Measurements from ENCODE around the gene FOXC1. TPM values are rescaled to one million over a fixed set of nuclear protein-coding genes. Genes with fewer than 3 reads are reported as not detected.

Gene FOXC1
- total and polyA plus RNA-seq, 9 of the 15 experiments (the other 6 are each of a cell fraction or from before 2014, with no cell fraction given), result not detected

- H3K9me1 ChIP-seq (ENCODE audit: control insufficient read depth, insufficient read depth, low read length), result no peaks in the 10 kb centered on the region
- peaks cover 0 to 22% of the 10 kb centered on the region in 2 experiments; a peak in 2 of 5 replicates for H3K4me1 ChIP-seq (replicated peaks in 1 of 2; ENCODE audit: control insufficient read depth in 2 of 2, insufficient read depth in 2 of 2, low read length in 2 of 2)
- H3K4me3 ChIP-seq, result no peak overlapping the region
- H3K9ac ChIP-seq (ENCODE audit: insufficient read depth in 1 of 2, low read depth in 2 of 2, low read length in 2 of 2), result no peak overlapping the region
- H3K4me2 ChIP-seq (ENCODE audit: insufficient read depth, low read length), result no peak overlapping the region
- in situ Hi-C loops (cut with MboI) (no loop called here), intact Hi-C loops (cut with micrococcal nuclease) (no loop called here)
- H2AFZ ChIP-seq (ENCODE audit: low read depth, low read length), result no peak overlapping the region
- DNase-seq (ENCODE audit: extremely low read depth in 1 of 4, low spot score in 3 of 4) (no peak), FAIRE-seq (no peak), ATAC-seq (no peak)
- ChIA-PET CTCF (ENCODE audit: low intra/inter-chr PET ratio) (no interaction called here), POLR2A (interaction anchor here (0.6 to 0.9 kb wide), 2 partner anchors 9 to 11 kb away, joined by 3 to 5 read pairs; no protein-coding TSS in a partner anchor)
- H3K9me3 ChIP-seq (replicated peaks; ENCODE audit: control insufficient read depth, insufficient read depth, low read depth, low read length), result no peaks in the 10 kb centered on the region
- no peaks in the 10 kb centered on the region for H3K79me2 ChIP-seq (ENCODE audit: control insufficient read depth, insufficient read depth, low read length)
- peaks cover 27 to 64% of the 10 kb centered on the region in 2 experiments; a peak in 3 of 5 replicates for H3K27me3 ChIP-seq (ENCODE audit: control insufficient read depth in 2 of 2, insufficient read depth in 2 of 2, low read length in 2 of 2)
- no peaks in the 10 kb centered on the region for H3K36me3 ChIP-seq (ENCODE audit: control insufficient read depth, insufficient read depth, low read length)
- no TSS peak for BruUV-seq (replicated peaks)
- no peak for TF ChIP-seq ZNF224 (CRISPR knock-in tag; IDR thresholded peaks at IDR 0.05)
- TF ChIP-seq, protein P1, sequence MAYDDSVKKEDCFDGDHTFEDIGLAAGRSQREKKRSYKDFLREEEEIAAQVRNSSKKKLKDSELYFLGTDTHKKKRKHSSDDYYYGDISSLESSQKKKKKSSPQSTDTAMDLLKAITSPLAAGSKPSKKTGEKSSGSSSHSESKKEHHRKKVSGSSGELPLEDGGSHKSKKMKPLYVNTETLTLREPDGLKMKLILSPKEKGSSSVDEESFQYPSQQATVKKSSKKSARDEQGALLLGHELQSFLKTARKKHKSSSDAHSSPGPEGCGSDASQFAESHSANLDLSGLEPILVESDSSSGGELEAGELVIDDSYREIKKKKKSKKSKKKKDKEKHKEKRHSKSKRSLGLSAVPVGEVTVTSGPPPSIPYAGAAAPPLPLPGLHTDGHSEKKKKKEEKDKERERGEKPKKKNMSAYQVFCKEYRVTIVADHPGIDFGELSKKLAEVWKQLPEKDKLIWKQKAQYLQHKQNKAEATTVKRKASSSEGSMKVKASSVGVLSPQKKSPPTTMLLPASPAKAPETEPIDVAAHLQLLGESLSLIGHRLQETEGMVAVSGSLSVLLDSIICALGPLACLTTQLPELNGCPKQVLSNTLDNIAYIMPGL (CRISPR knock-in tag; IDR thresholded peaks at IDR 0.05), result no peak
- TF ChIP-seq ZNF133 (CRISPR knock-in tag; IDR thresholded peaks at IDR 0.05), result no peak
- TF ChIP-seq TCF7 (IDR thresholded peaks at IDR 0.05; ENCODE audit: borderline replicate concordance), result no peak
- TF ChIP-seq SMAD1 (IDR thresholded peaks at IDR 0.05; ENCODE audit: low read depth, low read length, partially characterized antibody), result no peak
- no peak for TF ChIP-seq SMC3 (conservative IDR thresholded peaks at IDR 0.05; ENCODE audit: insufficient read depth, low read depth, low read length)
- TF ChIP-seq POLR3G (IDR thresholded peaks at IDR 0.05; ENCODE audit: extremely low read depth, insufficient read length, insufficient replicate concordance), result no peak
- TF ChIP-seq ZNF830 (CRISPR knock-in tag; IDR thresholded peaks at IDR 0.05), result no peak
- TF ChIP-seq, protein P2, sequence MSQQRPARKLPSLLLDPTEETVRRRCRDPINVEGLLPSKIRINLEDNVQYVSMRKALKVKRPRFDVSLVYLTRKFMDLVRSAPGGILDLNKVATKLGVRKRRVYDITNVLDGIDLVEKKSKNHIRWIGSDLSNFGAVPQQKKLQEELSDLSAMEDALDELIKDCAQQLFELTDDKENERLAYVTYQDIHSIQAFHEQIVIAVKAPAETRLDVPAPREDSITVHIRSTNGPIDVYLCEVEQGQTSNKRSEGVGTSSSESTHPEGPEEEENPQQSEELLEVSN (IDR thresholded peaks at IDR 0.05; ENCODE audit: borderline replicate concordance in 1 of 2, extremely low read depth in 1 of 2, insufficient read depth in 1 of 2, insufficient read length in 1 of 2, low read depth in 1 of 2, low read length in 1 of 2, poor library complexity in 1 of 2, severe bottlenecking in 1 of 2), result no peak
- no peak for TF ChIP-seq HOXB6 (CRISPR knock-in tag; IDR thresholded peaks at IDR 0.05; ENCODE audit: borderline replicate concordance)
- no peak for TF ChIP-seq MCM2 (IDR thresholded peaks at IDR 0.05; ENCODE audit: low read depth)
- no peak for TF ChIP-seq SRSF7 (optimal IDR thresholded peaks at IDR 0.05; ENCODE audit: low read depth, low read length)
- TF ChIP-seq CHAMP1 (IDR thresholded peaks at IDR 0.05), result no peak
- 2% methylated on average over 10 of the region's 10 CpGs for WGBS (ENCODE audit: insufficient coverage, low coverage, missing lambda C conversion rate)
- H3K27ac ChIP-seq (ENCODE audit: extremely low read depth, low read depth, low read length), result no peak overlapping the region
- H4K20me1 ChIP-seq (replicated peaks; ENCODE audit: control insufficient read depth, insufficient read depth, low read length), result no peaks in the 10 kb centered on the region; the same call in 1 of the 2 replicates
Measured at GRCh38 chr6:1615853-1616420, 6.2 kb downstream of the FOXC1 start.

Measured in K562 (cell line).